Trophoblast cell (in vitro differentiated cells and primary cell): ENCODE measurements around the gene JAKMIP3.

Experiments
- DNase-seq, 2 donors: peaks; one replicate each; pipeline ENCODE4 v3.0.0-alpha.2; 2016
- H2AFZ ChIP-seq: 2 replicates; pipeline ENCODE4 v1.6.1; 2013; ENCODE audit warnings: low read length, moderate library complexity, mild to moderate bottlenecking; ENCODE audit not compliant: insufficient read depth, poor library complexity
- H2AK5ac ChIP-seq: 2 replicates; pipeline ENCODE4 v1.6.1; 2013; ENCODE audit warnings: mild to moderate bottlenecking, low read length
- H2BK120ac ChIP-seq: 2 replicates; pipeline ENCODE4 v1.6.1; 2013; ENCODE audit warnings: low read length, mild to moderate bottlenecking, moderate library complexity; ENCODE audit not compliant: insufficient read depth, poor library complexity
- H2BK12ac ChIP-seq: 2 replicates; pipeline ENCODE4 v1.6.1; 2013; ENCODE audit warnings: mild to moderate bottlenecking, low read length, moderate library complexity
- H2BK5ac ChIP-seq: 2 replicates; pipeline ENCODE4 v1.6.1; 2013; ENCODE audit warnings: low read length, low read depth, moderate library complexity, mild to moderate bottlenecking; ENCODE audit not compliant: poor library complexity
- H3K14ac ChIP-seq: 2 replicates; pipeline ENCODE4 v1.6.1; 2013; ENCODE audit warnings: mild to moderate bottlenecking, low read length
- H3K18ac ChIP-seq: 2 replicates; pipeline ENCODE4 v1.6.1; 2013; ENCODE audit warnings: mild to moderate bottlenecking, low read length
- H3K23ac ChIP-seq: 2 replicates; pipeline ENCODE4 v1.6.1; 2013; ENCODE audit warnings: low read length
- H3K27ac ChIP-seq: 2 replicates; pipeline ENCODE4 v1.5.1; 2013; ENCODE audit warnings: low read depth, mild to moderate bottlenecking, inconsistent platforms, low read length, moderate library complexity
- H3K27me3 ChIP-seq: 2 replicates; pipeline ENCODE4 v1.6.1; 2013; ENCODE audit warnings: inconsistent platforms, mild to moderate bottlenecking, low read length, moderate library complexity; ENCODE audit not compliant: insufficient read depth
- H3K36me3 ChIP-seq, 2 experiments: 1 replicate in 1 of 2; 2 replicates in 1 of 2; pipeline ENCODE4 v1.6.1; 2013; ENCODE audit warnings: low read length in 2 of 2, mild to moderate bottlenecking in 2 of 2, moderate library complexity in 1 of 2; ENCODE audit not compliant: insufficient read depth in 2 of 2, control insufficient read depth in 1 of 2
- H3K4ac ChIP-seq: 2 replicates; pipeline ENCODE4 v1.6.1; 2013; ENCODE audit warnings: low read depth, mild to moderate bottlenecking, low read length, moderate library complexity
- H3K4me1 ChIP-seq, 2 experiments: 1 replicate in 1 of 2; 2 replicates in 1 of 2; pipeline ENCODE4 v1.6.1; 2013; ENCODE audit warnings: low read length in 2 of 2, mild to moderate bottlenecking in 2 of 2, moderate library complexity in 1 of 2; ENCODE audit not compliant: insufficient read depth in 2 of 2, control insufficient read depth in 1 of 2
- H3K4me2 ChIP-seq: 2 replicates; pipeline ENCODE4 v1.6.1; 2013; ENCODE audit warnings: inconsistent platforms, mild to moderate bottlenecking, low read length, moderate library complexity
- H3K4me3 ChIP-seq: 2 replicates; pipeline ENCODE4 v1.5.1; 2013; ENCODE audit warnings: mild to moderate bottlenecking, low read depth, low read length, inconsistent platforms
- H3K79me1 ChIP-seq: one replicate; pipeline ENCODE4 v1.6.1; 2013; ENCODE audit warnings: low read length
- H3K79me2 ChIP-seq: 2 replicates; pipeline ENCODE4 v1.6.1; 2013; ENCODE audit warnings: low read length, mild to moderate bottlenecking; ENCODE audit not compliant: control insufficient read depth, insufficient read depth, poor library complexity
- H3K9ac ChIP-seq: 2 replicates; pipeline ENCODE4 v1.6.1; 2013; ENCODE audit warnings: mild to moderate bottlenecking, low read length
- H3K9me3 ChIP-seq: 2 replicates; pipeline ENCODE4 v1.6.1; 2013; ENCODE audit warnings: low read depth, mild to moderate bottlenecking, control low read depth, inconsistent platforms, low read length; ENCODE audit not compliant: insufficient read depth
- H4K12ac ChIP-seq: 2 replicates; pipeline ENCODE4 v1.6.1; 2013; ENCODE audit warnings: low read depth, mild to moderate bottlenecking, low read length, moderate library complexity
- H4K8ac ChIP-seq: 2 replicates; pipeline ENCODE4 v1.6.1; 2013; ENCODE audit warnings: low read depth, mild to moderate bottlenecking, low read length, moderate library complexity
- H4K91ac ChIP-seq: one replicate; pipeline ENCODE4 v1.6.1; 2013; ENCODE audit warnings: low read depth, mild to moderate bottlenecking, low read length, moderate library complexity
- WGBS: extraction: QIAGEN DNeasy Blood & Tissue Kit; methylation state at CpG from one replicate; pipeline ENCODE4 v1.1.7; 2013; ENCODE audit warnings: missing lambda C conversion rate; ENCODE audit not compliant: insufficient read length, insufficient coverage; ENCODE audit errors: extremely low coverage; 5-methylcytosine and 5-hydroxymethylcytosine counted together

JAKMIP3 gene

DNA sequence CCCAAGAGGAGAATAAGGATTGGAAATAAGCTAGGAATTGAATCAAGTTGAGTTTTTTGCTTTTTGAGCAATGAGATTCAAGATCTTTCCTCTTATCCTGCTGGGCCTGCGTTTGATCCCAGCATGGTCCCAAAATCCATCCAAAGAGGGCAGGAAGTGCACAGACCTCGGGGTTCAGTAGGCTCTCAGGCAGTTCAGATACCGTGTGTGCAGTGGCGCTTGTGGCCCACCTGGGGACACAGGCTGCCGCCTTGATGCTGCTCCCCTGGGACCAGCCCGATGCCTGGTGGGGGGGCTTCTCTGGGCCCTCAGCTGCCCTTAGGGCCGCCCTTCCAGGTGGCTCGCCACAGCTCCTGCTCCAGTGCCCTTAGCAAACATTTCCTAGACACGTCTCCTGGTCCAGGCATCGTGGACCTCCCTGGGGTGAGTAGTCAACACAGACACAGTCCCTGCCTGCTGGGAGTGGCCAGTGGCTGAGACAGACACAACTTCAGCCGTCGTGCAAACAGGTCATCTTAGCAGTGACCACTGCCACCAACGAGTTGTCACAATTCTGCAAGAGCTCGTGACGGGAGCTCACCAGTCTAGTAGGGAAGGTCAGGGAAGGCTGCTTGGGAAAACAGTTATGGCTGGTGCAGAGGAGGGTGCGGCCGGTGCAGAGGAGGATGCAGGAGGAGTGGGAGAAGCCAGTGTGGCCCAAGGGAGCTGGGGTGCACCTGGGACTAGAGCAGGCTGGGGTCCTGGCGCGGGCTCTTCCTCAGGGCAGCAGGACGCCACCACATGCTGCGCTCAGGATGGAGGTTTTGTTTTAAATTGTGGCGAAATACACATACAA is 21.7 kb upstream of the JAKMIP3 start:
- Histone ChIP-seq H3K23ac (no peak overlapping the region), H3K79me1 (no peaks in the 10 kb centered on the region), H3K4me1 (no peaks in the 10 kb centered on the region), H4K91ac (no peak overlapping the region), H3K27me3 (no peaks in the 10 kb centered on the region), H3K27ac (no peak overlapping the region), H2BK5ac (no peak overlapping the region), H2BK12ac (no peak overlapping the region), H3K14ac (no peak overlapping the region), H2AK5ac (no peak overlapping the region), H2BK120ac (no peak overlapping the region), H2AFZ (no peak overlapping the region), H3K4me2 (no peak overlapping the region), H3K4ac (no peak overlapping the region), H3K36me3 (no peaks in the 10 kb centered on the region), H3K4me3 (no peak overlapping the region), H3K9ac (no peak overlapping the region), H4K8ac (no peak overlapping the region), H3K18ac (no peak overlapping the region), H4K12ac (no peak overlapping the region), H3K79me2 (no peaks in the 10 kb centered on the region), H3K9me3 (peaks cover 3% of the 10 kb centered on the region)
- no CpG with 5 or more reads among the region's 22 CpGs for WGBS
- no peak for DNase-seq

DNA sequence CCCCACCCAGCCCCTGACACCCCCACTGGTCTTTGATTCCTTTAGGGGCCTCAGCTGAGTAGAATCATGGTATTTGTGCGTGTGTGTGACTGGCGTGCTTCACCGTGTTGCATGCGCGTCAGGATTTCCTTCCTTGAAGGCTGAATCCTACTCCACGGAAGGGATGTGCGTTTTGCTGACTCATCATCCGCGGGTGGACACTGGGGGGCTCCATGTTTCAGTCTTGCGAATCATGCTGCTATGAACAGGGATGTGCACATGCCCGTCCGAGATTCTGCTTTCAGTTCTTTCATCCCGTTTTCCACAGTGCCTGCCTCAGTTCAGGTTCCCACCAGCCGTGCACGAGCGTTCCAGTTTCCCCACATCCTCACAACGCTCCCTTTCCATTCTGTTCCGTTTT is 20.9 kb upstream of the JAKMIP3 start:
- no peak overlapping the region for H4K12ac ChIP-seq
- H3K27ac ChIP-seq = no peak overlapping the region
- no peaks in the 10 kb centered on the region for H3K79me1 ChIP-seq
- no peaks in the 10 kb centered on the region for H3K36me3 ChIP-seq
- no peak overlapping the region for H3K4me2 ChIP-seq
- H3K18ac ChIP-seq = no peak overlapping the region
- no peak overlapping the region for H2BK120ac ChIP-seq
- no peak for DNase-seq
- no peaks in the 10 kb centered on the region for H3K27me3 ChIP-seq
- no peak overlapping the region for H2AK5ac ChIP-seq
- no peak overlapping the region for H3K4ac ChIP-seq
- H4K8ac ChIP-seq = no peak overlapping the region
- WGBS = no CpG with 5 or more reads among the region's 18 CpGs
- H3K4me1 ChIP-seq = no peaks in the 10 kb centered on the region
- no peak overlapping the region for H2BK12ac ChIP-seq
- H2BK5ac ChIP-seq = no peak overlapping the region
- H2AFZ ChIP-seq = no peak overlapping the region
- H3K9ac ChIP-seq = no peak overlapping the region
- peaks cover 3% of the 10 kb centered on the region for H3K9me3 ChIP-seq
- H3K79me2 ChIP-seq = no peaks in the 10 kb centered on the region
- H3K23ac ChIP-seq = no peak overlapping the region
- H3K14ac ChIP-seq = no peak overlapping the region
- no peak overlapping the region for H3K4me3 ChIP-seq
- no peak overlapping the region for H4K91ac ChIP-seq

DNA sequence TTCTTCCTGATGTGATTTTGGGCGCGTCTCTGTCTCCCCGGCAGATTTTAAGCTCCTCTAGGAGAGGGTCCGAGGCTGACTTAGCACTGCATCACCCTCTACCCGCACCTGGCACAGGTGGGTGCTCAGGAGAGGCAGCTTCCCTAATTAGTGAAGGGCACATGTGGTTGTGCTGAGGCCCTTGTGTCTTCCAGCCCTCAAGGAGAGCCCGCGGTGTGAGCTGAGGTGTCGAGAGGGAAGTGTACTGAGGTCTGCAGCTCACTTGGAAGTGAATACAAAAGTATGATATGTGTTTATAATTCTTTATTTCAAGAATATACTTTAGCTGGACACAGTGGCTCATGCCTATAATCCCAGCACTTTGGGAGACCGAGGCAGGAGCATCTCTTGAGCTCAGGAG is 20.4 kb upstream of the JAKMIP3 start:
- H3K27me3 ChIP-seq = no peaks in the 10 kb centered on the region
- no peak overlapping the region for H3K27ac ChIP-seq
- no peak overlapping the region for H3K4me2 ChIP-seq
- no peaks in the 10 kb centered on the region for H3K4me1 ChIP-seq
- H4K8ac ChIP-seq = no peak overlapping the region
- WGBS = no CpG with 5 or more reads among the region's 9 CpGs
- H4K91ac ChIP-seq = no peak overlapping the region
- no peak overlapping the region for H3K18ac ChIP-seq
- no peak for DNase-seq
- H3K9me3 ChIP-seq = peaks cover 3% of the 10 kb centered on the region
- no peaks in the 10 kb centered on the region for H3K36me3 ChIP-seq
- H2AK5ac ChIP-seq = no peak overlapping the region
- no peak overlapping the region for H4K12ac ChIP-seq
- no peak overlapping the region for H3K23ac ChIP-seq
- H3K4me3 ChIP-seq = no peak overlapping the region
- no peak overlapping the region for H2BK120ac ChIP-seq
- H3K79me1 ChIP-seq = no peaks in the 10 kb centered on the region
- no peak overlapping the region for H2BK5ac ChIP-seq
- H3K4ac ChIP-seq = no peak overlapping the region
- H3K79me2 ChIP-seq = no peaks in the 10 kb centered on the region
- H2AFZ ChIP-seq = no peak overlapping the region
- no peak overlapping the region for H3K9ac ChIP-seq
- no peak overlapping the region for H2BK12ac ChIP-seq
- H3K14ac ChIP-seq = no peak overlapping the region

DNA sequence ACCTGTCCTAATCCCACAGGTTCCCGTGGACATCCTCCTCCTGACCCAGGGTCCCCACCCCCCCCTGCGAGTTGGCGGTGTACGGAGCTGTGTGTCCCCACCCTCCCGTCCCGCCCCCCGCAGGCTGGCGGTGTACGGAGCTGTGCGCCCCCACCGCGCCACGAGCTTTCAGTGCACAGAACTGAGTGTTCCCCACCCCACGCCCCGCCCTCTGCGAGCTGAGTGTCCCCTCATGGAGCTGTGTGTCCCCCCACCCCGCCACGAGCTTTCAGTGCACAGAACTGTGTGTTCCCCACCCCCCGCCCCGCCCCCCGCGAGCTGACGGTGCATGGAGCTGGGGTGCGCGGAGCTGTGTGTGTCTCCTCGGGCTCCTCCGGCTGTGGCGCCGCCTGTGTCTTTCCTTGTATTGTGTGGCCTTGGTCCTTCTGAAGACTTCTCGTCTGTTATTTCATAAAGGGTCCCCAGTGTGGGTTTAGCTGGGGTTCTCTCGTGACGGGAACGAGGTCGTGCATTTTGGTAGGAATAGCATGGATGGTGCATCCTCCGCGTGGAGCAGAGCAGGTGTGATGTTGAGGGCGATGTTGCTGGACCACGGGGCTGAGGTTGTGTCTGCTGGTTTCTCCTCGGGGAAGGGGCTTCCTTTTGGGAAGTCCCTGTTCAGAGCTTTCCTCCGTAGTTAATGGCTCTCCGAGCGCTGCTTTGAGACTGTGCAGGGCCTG is 18.0 kb upstream of the JAKMIP3 start:
- Histone ChIP-seq H3K23ac (no peak overlapping the region), H3K36me3 (no peaks in the 10 kb centered on the region), H4K8ac (no peak overlapping the region), H3K4me2 (no peak overlapping the region), H3K4me1 (no peaks in the 10 kb centered on the region), H3K4me3 (no peak overlapping the region), H2BK12ac (no peak overlapping the region), H3K79me1 (no peaks in the 10 kb centered on the region), H2AK5ac (no peak overlapping the region), H4K91ac (no peak overlapping the region), H3K4ac (no peak overlapping the region), H2BK5ac (no peak overlapping the region), H4K12ac (no peak overlapping the region), H3K27ac (no peak overlapping the region), H2BK120ac (no peak overlapping the region), H3K14ac (no peak overlapping the region), H3K27me3 (no peaks in the 10 kb centered on the region), H3K9ac (no peak overlapping the region), H2AFZ (no peak overlapping the region), H3K18ac (no peak overlapping the region), H3K9me3 (peaks cover 9% of the 10 kb centered on the region), H3K79me2 (no peaks in the 10 kb centered on the region)
- no peak for DNase-seq
- no CpG with 5 or more reads among the region's 42 CpGs for WGBS
